HepG2 (cell line): Measurements from ENCODE around the gene DHRS1. TPM values are rescaled to one million over a fixed set of nuclear protein-coding genes. Genes with fewer than 3 reads are reported as not detected.

Experiments
- E2F5 ChIP-seq: sonication (generic); formaldehyde crosslinking; conservative IDR thresholded peaks from 2 replicates; pipeline ENCODE4 v1.4.0; 2020; ENCODE audit warnings: missing genetic modification reagents
- KAT7 ChIP-seq: IDR thresholded peaks from 2 replicates; pipeline ENCODE4 v1.6.1; 2018; ENCODE audit warnings: borderline replicate concordance, missing compliant biosample characterization
- KDM1A ChIP-seq: IDR thresholded peaks from 2 replicates; pipeline ENCODE4 v1.6.1; 2016; ENCODE audit warnings: missing compliant biosample characterization
- KLF12 ChIP-seq: sonication (generic); formaldehyde crosslinking; IDR thresholded peaks from 2 replicates; pipeline ENCODE4 v1.4.0; 2020; ENCODE audit warnings: missing genetic modification reagents, borderline replicate concordance
- KLF15 ChIP-seq: sonication (generic); formaldehyde crosslinking; IDR thresholded peaks from 2 replicates; pipeline ENCODE4 v1.8.1; 2023; ENCODE audit warnings: borderline replicate concordance, mild to moderate bottlenecking, inconsistent platforms, missing genetic modification reagents, mixed read lengths
- TARDBP ChIP-seq: sonication (generic); formaldehyde crosslinking; IDR thresholded peaks from 2 replicates; pipeline ENCODE4 v1.8.0; 2022; ENCODE audit warnings: mild to moderate bottlenecking, missing genetic modification reagents
- TOPORS ChIP-seq: sonication (generic); formaldehyde crosslinking; IDR thresholded peaks from 2 replicates; pipeline ENCODE4 v1.8.0; 2023; ENCODE audit warnings: mild to moderate bottlenecking, missing genetic modification reagents
- ZNF143 ChIP-seq: sonication (generic); formaldehyde crosslinking; IDR thresholded peaks from 2 replicates; pipeline ENCODE4 v1.4.0; 2020; ENCODE audit warnings: missing genetic modification reagents
- ZNF407 ChIP-seq: sonication (generic); formaldehyde crosslinking; IDR thresholded peaks from one replicate; pipeline ENCODE4 v1.5.1; 2020; ENCODE audit warnings: mild to moderate bottlenecking, missing genetic modification reagents; ENCODE audit errors: not compliant biosample characterization
- ZNF556 ChIP-seq: sonication (generic); formaldehyde crosslinking; IDR thresholded peaks from 2 replicates; pipeline ENCODE4 v1.4.0; 2020; ENCODE audit warnings: mild to moderate bottlenecking, missing genetic modification reagents, borderline replicate concordance
- ZNF614 ChIP-seq: IDR thresholded peaks from 2 replicates; pipeline ENCODE4 v1.6.1; 2018; ENCODE audit warnings: missing biosample characterization, missing genetic modification reagents, inconsistent platforms, borderline replicate concordance
- polyA plus RNA-seq, 8 experiments: library from polyadenylated mRNA; depleted of rRNA in 3 of 8; stranded (reverse) in 7 of 8; unstranded in 1 of 8; fragments of >200 nt; fragmentation: Illumina TruSeq in 4 of 8; extraction: Trizol in 4 of 8; gene quantifications; 2 replicates each; pipeline versions ENCODE4 v1.2.1 to v1.2.3, GENCODE V29; 2011 to 2016; ENCODE audit warnings: low read depth in 4 of 8, missing spikeins in 1 of 8, mixed read lengths in 1 of 8; ENCODE audit not compliant: insufficient read depth in 1 of 8
- total RNA-seq, 5 experiments: library from RNA; depleted of rRNA; stranded (reverse); fragments of >200 nt; fragmentation: Illumina TruSeq; extraction: Trizol; gene quantifications; 2 replicates each; pipeline ENCODE4 v1.2.3, GENCODE V29; 2016; ENCODE audit warnings: low read depth in 1 of 5
- TF ChIP-seq, protein P1 (sequence below): sonication (generic); formaldehyde crosslinking; IDR thresholded peaks from 2 replicates; pipeline ENCODE4 v1.4.0; 2020; ENCODE audit warnings: missing genetic modification reagents, borderline replicate concordance
- TF ChIP-seq, protein P2 (sequence below): sonication (generic); formaldehyde crosslinking; IDR thresholded peaks from 2 replicates; pipeline ENCODE4 v1.5.1; 2020; ENCODE audit warnings: mild to moderate bottlenecking, missing genetic modification reagents, moderate library complexity

DHRS1 gene
- total and polyA plus RNA-seq, 2 of the 13 experiments (the other 11 are each of a cell fraction or from before 2014, with no cell fraction given), result 49.8 to 60.8 TPM

DNA sequence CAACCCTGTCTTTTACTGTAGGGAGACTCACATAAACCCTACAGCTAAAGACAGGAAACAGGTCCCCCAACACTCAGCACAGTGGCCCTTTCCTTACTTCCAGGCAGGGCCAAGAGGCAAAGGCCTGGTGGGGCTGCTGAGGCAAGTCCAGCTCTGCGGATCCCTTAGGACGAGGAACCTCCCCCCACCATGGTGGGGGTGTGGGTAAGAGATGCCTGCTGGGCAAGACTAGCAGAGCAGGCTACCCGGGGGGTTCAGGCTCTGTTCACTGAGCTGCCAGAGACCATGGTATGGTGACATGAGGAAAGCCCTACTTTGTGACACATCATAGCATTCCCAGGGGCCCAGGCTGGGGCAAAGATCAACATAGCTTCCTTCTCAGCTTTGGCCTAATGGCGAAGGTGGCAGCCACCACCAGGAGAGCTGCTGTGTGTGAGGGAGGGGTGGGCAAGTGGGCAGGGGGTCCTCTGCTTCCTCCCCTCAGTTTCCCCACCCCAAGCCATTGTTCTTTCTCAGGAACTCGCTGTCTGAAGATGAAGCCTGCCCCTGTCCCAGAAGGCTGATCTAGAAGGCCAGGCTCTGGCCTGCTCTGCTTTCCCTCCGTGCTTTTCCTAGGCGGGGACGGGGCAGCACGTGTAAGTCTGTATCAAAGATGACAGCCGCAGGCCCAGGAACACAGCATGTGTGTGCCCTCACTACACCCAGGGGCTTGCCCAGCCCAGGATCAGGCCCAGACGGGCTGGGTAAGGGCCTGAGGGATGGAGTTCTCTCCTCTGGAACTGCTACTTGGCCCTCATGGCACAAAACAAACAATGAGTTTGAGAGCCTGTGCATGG lies 47.1 kb downstream of the DHRS1 start (continued):
- TF ChIP-seq ZNF407 (CRISPR knock-in tag), result peak; percentile 31
- TF ChIP-seq TOPORS (CRISPR knock-in tag), result no peak
- TF ChIP-seq, protein P1, sequence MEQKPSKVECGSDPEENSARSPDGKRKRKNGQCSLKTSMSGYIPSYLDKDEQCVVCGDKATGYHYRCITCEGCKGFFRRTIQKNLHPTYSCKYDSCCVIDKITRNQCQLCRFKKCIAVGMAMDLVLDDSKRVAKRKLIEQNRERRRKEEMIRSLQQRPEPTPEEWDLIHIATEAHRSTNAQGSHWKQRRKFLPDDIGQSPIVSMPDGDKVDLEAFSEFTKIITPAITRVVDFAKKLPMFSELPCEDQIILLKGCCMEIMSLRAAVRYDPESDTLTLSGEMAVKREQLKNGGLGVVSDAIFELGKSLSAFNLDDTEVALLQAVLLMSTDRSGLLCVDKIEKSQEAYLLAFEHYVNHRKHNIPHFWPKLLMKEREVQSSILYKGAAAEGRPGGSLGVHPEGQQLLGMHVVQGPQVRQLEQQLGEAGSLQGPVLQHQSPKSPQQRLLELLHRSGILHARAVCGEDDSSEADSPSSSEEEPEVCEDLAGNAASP (CRISPR knock-in tag), result peak; percentile 35
- no peak for TF ChIP-seq TARDBP (CRISPR knock-in tag)
- no peak for TF ChIP-seq KLF15
- TF ChIP-seq ZNF143 (CRISPR knock-in tag), result peak; percentile 63; the same call in 1 of the 2 replicates
- no peak for TF ChIP-seq KLF12 (CRISPR knock-in tag)
- peak; percentile 72; the same call in 1 of the 2 replicates for TF ChIP-seq ZNF556 (CRISPR knock-in tag)
- TF ChIP-seq KDM1A (CRISPR knock-in tag), result no peak
- TF ChIP-seq ZNF614 (CRISPR knock-in tag), result peak; percentile 11; the same call in 1 of the 2 replicates
- no peak for TF ChIP-seq E2F5 (CRISPR knock-in tag)
- no peak; the same call in 1 of the 2 replicates for TF ChIP-seq KAT7 (CRISPR knock-in tag)
- TF ChIP-seq, protein P2, sequence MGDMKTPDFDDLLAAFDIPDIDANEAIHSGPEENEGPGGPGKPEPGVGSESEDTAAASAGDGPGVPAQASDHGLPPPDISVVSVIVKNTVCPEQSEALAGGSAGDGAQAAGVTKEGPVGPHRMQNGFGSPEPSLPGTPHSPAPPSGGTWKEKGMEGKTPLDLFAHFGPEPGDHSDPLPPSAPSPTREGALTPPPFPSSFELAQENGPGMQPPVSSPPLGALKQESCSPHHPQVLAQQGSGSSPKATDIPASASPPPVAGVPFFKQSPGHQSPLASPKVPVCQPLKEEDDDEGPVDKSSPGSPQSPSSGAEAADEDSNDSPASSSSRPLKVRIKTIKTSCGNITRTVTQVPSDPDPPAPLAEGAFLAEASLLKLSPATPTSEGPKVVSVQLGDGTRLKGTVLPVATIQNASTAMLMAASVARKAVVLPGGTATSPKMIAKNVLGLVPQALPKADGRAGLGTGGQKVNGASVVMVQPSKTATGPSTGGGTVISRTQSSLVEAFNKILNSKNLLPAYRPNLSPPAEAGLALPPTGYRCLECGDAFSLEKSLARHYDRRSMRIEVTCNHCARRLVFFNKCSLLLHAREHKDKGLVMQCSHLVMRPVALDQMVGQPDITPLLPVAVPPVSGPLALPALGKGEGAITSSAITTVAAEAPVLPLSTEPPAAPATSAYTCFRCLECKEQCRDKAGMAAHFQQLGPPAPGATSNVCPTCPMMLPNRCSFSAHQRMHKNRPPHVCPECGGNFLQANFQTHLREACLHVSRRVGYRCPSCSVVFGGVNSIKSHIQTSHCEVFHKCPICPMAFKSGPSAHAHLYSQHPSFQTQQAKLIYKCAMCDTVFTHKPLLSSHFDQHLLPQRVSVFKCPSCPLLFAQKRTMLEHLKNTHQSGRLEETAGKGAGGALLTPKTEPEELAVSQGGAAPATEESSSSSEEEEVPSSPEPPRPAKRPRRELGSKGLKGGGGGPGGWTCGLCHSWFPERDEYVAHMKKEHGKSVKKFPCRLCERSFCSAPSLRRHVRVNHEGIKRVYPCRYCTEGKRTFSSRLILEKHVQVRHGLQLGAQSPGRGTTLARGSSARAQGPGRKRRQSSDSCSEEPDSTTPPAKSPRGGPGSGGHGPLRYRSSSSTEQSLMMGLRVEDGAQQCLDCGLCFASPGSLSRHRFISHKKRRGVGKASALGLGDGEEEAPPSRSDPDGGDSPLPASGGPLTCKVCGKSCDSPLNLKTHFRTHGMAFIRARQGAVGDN (CRISPR knock-in tag), result peak; percentile 95
